GM19397 (cell line): ENCODE data around the gene ASZ1.
"Not testable (repeated sequence)": the region's sequence is repeated elsewhere in the genome, so short reads cannot be mapped to it uniquely, and the experiment has no call there.

Source experiments
- ATAC-seq: cut with Tn5 transposase; IDR thresholded peaks from one replicate; pipeline ENCODE4 v1.9.1; 2021; ENCODE audit warnings: mild to moderate bottlenecking, moderate library complexity; ENCODE audit not compliant: unreplicated experiment

ASZ1 gene, protein sequence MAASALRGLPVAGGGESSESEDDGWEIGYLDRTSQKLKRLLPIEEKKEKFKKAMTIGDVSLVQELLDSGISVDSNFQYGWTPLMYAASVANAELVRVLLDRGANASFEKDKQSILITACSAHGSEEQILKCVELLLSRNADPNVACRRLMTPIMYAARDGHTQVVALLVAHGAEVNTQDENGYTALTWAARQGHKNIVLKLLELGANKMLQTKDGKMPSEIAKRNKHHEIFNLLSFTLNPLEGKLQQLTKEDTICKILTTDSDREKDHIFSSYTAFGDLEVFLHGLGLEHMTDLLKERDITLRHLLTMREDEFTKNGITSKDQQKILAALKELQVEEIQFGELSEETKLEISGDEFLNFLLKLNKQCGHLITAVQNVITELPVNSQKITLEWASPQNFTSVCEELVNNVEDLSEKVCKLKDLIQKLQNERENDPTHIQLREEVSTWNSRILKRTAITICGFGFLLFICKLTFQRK

DNA sequence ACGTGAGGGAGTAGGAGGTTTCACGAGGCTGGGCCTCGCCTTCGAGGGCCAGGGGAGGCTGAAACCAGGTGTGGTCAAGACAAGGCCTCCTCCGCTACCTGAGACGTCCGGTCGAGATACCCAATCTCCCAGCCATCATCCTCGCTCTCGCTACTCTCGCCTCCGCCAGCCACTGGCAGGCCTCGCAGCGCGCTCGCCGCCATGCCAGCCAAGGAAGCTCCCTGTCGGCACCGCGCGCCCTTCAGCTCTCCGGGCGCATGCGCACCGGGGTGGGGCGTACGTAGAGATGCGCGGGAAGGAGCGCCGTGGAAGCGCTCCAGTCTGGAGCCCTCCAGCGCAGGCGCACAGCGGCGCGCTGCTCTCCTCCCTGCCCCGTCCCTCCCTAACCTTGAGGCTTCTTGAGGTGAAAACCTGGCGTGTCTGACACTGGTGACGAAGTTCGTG, at the start of gene ASZ1:
Gene ASZ1, minus strand, starts transcription at position 236 of the 444 bp plus-strand sequence. Its CDS starts 33 bp downstream, at position 203.
- no peak for ATAC-seq

DNA sequence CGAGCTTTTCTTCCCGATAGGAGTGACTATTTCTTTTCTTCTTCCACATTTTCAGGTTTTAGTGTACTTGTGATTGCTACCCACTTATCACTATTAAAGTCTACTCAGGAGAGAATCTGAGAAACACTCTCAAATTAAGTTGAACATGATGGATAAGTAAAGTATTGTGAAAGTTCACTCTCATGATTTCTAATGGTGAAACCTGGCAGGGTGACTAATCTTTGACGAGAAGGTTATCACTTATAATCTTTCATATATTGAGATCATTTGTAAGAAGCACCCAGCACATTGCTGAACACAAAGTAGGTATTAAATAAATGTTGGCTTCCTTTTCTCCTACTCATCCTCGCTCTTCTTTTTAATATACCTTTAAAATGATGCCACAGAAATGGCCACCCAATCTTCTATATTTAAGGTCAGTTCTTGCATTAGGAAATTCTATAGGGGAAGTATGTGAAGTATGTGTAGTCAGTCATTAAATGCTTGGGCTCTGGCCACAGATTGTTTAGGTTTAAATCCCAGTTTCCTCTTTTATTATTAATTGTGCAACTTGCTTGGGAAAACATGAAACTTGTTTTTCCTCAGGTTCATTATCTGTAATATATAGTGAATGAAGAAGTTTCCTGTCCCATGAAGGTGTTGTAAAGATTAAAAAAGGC, 49.4 kb upstream of the ASZ1 start:
- ATAC-seq: no peak

DNA sequence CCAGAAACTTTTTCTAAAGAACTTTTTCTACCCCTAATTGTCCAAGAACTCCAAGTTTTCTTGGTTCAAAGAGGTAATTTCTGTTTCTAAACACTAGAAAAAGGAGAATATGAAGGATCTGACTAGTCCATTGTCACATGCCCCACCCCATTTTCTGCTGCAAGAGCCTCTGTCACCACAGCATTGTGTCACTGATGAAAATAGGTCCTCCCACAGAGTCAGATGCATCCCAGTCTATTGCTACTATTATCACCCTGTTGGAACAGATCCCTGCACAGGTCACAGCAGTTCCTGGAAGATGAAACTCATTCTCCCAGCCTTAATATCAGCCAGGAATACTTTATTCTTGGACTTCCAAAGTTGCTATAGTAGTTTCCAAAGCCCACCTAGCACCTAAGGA, 45.0 kb upstream of the ASZ1 start:
- ATAC-seq: no peak

DNA sequence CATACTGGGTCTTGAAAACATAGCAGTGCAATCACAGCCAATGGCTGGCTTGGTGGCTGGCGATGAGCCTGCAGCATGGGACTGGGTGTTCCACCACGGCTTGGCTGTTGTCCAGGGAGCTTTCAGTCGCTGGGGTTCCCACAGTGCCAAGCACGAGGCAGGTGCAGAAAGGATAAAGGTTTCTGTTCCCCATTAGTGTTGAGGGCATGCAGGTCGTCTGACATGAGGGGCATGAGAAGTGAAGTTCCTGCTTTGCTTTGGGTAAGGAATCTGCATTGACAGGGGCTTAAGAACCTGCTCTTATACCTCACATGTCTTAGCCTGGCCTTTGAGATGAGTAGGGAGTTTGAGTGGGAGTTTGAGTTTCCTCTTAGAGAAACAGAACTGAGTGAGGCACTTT, 43.5 kb upstream of the ASZ1 start:
- ATAC-seq: no peak

DNA sequence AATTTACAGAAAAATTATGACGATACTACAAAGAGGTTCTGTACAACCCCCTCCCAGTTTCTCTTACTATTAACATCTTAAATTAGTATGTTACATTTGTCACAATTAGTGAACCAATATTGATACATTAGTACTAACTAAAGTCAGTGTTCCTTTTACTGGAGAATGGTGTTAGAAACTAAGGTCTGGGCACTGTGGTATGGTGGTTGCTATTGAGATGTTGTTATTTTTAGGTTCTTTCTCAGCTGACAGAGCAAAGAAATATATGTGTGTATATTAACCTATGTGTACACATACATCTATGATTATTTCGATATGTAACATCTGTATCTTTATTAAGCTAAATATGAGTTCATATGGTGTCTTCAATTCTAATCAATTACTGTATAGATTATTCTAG, 40.9 kb upstream of the ASZ1 start:
- ATAC-seq: no peak

DNA sequence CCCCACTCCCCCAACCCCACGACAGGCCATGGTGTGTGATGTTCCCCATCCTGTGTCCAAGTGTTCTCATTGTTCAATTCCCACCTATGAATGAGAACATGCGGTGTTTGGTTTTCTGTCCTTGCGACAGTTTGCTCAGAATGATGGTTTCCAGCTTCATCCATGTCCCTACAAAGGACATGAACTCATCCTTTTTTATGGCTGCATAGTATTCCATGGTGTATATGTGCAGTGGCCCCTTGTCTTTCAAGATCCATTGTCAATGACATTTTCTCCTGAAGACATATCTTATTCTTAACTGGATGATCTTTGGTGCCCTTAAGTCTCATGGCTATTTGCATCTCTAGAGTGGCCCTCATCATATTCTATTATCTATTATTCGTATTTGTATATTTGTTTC, 33.5 kb upstream of the ASZ1 start:
- not testable (repeated sequence) for ATAC-seq

DNA sequence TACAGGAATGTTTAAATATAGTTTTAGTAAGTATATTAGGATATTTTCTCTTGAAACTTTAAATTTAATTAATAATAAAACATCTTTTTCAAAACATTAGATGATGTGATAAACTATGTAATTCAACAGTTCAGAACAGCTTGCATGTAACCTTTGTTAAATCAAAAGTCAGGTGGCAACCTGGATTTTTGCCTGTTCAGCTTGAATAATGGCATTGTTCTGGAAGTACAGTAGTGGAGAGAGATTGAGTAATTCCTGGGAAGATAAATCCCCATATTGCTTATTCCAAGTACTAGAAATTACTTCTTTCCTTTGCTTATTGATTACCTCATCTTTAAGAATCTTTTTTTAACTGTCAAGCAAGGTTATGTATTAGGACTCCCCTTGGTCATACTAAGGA, 32.4 kb upstream of the ASZ1 start:
- no peak for ATAC-seq

DNA sequence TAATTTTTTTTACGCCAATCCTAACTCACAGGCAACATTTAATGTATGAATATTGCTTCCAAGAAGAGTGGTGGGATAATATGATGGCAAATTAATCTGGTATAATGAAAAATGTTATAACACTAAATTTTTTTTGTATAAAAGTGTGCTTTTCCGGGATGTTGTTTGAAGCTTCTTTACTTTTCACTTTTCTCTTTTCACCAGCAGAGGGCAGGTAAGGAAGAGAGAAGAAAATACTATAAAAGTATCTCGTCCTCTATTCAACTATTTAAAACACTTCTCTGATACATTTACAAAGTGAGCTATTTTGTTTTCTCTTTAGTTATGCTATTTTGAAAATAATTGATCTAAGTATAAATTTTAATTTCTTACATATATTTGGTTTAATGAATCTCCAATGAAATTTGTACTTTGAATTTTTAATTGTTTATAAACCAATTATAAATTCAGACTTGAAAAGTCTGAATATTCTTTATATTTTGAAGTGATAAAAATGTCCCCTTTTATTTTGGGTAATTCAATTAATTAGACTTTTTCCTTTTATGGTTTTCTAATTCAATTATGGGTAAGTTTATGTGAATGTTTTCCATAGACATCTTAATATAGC, 31.8 kb upstream of the ASZ1 start:
- no peak for ATAC-seq

DNA sequence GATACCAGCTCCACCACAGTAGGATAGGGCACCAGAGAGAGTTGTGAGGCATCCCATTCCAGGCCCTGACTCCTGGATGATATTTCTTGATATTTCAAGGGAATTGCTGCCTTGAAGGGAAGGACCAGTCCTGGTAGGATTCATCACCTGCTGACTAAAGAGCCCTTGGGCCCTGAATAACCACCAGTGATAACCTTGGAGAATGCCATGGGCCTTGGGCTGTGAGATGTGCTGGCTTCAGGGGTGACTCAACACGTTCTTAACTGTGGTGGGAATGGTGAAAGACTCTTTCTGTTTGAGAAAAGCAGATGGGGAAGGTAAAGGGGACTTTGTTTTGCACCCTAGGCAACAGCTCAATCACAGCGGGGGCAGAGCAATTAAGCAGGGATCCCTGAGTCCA, 21.4 kb upstream of the ASZ1 start:
- ATAC-seq: no peak

DNA sequence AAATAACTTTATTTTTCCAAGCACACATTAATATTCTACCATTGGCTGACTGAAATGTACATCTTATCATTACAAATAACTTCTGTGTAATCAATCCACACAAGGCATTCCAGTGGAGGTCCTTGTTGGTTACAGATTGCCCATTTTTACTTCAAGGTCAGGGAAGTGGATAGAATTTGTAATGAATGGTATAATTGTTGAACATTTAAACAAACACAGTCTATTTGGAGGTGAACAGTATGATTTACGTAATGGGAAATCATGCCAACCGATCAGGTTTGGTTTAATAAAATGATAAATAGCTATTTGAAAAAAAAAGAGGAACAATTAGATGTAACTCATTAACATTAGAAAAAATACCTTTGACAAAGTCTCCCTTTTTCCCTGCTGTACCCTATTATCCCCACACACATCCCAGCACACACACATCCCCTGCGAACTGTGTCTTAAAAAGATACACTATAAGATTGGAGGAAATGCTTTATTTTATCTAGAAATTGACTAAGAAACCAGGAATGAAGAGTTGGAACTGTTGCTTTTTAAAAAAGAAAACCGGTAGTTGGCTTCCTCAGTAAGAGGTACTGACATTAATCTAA, 19.0 kb upstream of the ASZ1 start:
- ATAC-seq: no peak

DNA sequence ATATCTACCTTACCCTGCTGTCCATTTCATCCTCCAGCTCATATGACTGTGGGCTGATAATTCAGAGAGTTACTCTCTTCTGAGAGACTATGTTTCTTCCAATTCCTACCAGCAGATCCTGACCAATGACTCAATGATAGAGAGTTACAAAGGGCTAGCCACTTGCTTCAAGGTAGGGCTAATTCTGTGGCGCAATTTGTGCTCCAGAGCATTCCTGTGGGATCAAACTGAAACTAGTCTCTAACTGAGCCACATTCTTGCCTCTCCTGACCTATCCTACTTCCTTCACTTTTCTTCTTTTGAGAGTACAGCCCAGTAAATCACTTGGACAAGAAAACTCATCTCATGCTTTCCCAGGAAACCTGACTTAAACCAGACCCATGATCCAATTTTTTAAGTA, 17.9 kb upstream of the ASZ1 start:
- ATAC-seq: no peak

DNA sequence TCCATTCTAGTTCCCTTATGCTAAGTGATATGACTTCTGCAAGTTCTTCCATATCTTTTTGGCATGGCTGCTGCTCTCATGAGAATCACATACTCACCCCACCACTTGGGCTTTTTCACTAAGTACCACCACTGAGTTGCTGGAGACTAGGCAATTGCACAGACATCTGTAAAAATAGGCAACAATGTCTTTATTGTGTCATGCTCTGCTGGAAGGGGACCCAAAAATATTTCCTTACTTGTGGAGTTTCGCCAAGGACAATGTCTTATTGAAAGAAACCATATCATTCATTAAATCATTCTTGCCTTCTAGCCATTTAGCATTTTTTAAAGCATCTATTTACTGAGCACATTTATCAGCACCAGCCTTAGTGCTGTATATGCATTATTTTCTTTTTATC, 17.4 kb upstream of the ASZ1 start:
- no peak for ATAC-seq

DNA sequence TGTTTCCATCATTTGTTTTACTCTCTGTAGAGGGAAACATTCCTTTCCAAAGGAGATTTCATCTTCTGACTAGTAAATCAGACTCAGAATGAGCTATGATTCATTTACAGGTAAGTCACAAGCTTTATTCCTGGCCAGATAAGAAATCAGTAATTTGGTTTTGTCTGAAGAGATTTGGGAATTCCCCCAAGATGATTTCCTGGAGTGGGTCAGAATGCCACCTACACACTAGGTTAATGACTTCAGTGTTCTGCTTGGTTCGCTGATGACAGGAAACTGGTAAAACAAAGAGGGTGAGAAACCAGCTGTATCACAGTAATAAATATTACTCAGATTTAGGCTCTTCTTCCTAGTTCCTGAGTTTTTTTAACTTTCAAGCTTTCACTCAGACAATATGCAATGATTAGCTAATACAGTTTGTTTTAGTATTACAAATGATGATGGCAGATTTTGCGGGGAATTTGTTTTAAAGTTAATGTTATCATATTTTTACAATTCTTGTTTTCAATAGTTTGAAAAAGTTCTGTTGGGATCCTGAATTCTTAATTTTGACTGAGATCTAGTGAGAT, 8.3 kb upstream of the ASZ1 start:
- peak; percentile 95 for ATAC-seq

DNA sequence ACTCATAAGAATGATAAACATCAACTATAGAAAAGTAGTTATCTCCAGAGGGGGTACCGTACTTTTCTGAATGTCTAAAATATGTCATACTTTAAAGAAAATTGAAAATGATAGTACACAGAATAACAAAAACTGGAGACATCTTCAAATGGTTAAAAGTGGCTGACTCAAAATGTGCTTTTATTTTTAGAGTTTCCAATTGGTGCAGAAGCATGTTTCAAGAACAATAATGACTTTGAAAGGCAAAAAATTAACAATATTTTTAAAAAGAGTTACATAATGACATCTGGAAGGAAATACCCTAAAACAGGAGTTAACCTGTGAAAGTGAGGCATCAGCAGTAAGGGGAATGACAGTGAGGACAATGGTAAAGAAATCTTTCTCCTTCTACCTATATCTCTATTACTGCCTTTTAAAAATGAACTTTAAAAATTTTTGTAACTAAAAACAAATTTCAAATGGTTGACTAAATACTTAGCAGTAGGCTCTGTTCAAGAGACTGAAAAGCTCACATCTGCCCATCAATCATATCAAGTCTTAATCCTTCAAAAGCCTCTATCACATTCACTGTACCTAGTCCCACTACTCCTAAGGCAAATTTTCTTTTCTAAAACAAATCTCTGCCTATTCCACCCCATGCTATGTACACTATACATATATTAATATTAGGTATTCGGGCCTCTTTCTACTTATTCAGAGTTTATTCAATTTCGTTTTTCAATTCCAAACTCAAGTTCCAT, 3.0 kb downstream of the ASZ1 start:
- peak; percentile 74 for ATAC-seq

DNA sequence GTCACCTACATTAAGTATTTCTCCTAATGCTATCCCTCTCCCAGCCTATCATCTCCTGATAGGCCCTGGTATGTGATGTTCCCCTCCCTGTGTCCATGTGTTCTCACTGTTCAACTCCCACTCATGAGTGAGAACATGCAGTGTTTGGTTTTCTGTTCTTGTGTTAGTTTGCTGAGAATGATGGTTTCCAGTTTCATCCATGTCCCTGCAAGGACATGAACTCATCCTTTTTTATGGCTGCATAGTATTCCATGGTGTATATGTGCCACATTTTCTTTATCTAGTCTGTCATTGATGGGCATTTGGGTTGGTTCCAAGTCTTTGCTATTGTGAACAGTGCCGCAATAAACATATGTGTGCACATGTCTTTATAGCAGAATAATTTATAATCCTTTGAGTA, 12.7 kb downstream of the ASZ1 start:
- ATAC-seq: not testable (repeated sequence)

DNA sequence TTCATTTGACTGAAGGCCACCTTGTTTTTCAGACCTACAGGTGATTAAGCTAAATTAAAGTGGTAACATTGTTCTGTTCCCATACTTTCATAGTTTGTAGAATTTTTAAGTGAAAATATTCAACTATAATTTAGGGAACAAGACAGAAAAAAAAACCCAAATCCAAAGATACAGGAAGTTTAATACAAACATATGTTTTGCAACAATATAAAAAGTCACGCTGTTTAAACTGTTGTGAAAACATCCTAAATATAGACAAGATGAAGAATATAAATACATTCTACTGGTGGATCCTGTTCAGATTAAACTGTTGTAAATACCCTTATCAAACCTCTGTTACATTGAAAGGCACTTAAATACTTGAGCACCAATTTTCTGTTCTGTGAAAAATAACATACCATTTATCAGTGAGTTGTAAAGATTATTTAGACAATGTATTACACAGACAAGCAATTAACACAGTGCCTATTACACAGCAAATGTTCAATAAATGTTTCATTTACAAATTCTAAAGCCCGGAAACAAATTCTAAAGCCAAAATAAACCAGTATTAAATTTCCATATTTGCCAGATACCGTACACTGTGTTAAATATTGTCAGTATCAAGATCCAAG, 14.2 kb downstream of the ASZ1 start:
- ATAC-seq: no peak

DNA sequence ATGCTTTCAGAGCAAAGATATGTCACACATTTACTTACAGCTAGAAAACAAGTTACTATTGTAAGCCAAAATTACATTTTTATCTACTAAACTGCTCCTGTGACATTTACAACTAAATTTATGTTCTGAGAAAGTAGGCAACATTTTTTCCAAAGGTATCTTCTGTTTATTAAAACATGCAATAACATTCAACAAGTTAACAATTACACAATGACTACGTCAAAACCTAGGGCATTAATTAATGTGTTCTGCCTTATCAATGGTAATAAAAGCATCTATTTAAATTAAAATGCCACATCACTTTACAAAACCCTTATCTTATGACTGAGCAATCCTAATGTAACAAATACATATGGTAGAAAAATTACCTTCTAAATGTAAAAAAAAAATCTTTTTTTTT, 14.9 kb downstream of the ASZ1 start:
- ATAC-seq: no peak

DNA sequence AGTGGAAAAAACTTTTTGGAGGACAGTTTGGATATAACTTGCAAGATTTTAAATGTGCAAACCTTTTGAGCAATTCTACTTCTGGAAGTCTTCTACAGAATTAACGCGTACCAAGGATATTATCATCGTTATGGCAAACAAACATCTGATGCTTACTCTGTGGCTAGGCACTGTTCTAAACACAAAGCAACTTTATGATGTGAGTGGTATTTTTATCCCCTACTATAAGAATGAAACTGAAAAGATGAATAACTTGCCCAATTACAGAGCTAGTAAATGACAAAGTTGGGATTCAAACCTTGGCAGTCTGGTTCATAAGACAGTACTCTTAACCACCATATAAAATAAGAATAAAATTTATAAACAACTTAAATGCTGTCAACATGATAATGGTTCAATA, 15.8 kb downstream of the ASZ1 start:
- ATAC-seq: no peak

DNA sequence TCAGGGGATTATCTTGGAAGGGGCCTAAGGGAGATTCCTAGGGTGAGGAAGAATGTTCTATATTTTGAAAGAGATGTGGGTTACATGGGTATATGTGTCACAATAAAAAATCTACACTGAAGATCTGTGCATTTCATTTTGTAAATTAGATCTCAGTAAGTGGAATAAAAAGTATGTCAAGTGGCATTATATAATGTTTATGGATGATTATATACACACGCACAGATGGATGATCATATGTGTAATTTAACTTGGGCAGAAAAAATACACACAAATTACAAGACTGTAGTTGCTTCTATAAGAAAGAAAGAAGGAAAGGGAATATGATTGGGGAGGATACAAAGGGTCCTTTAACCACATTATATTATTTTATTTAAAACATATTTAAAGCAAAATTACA, 18.5 kb downstream of the ASZ1 start:
- no peak for ATAC-seq

DNA sequence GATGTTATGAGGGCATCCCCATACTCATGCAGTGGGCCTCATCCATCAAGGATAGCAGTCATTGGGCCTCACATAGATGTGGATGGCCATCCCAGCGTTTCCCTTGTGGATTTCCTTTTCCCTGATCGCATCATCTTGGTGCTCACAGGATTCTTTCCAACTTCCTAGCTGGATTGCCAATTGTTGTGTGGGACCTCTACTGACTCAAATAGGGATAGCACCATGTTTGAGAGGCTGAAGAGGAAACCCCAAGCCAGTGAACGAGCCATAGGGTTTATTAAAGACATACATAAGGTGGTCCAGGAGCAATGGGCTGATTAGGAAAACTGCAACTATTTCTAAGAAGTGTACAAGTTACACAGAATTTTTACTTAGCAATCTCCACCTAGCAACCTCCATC, 21.8 kb downstream of the ASZ1 start:
- no peak for ATAC-seq
